Measurements from ENCODE around the gene PLPP7. TPM values are rescaled to one million over a fixed set of nuclear protein-coding genes. Genes with fewer than 3 reads are reported as not detected.

The PLPP7 gene
- total RNA-seq, 1 donor from 2014 or later = 1.1 TPM

DNA sequence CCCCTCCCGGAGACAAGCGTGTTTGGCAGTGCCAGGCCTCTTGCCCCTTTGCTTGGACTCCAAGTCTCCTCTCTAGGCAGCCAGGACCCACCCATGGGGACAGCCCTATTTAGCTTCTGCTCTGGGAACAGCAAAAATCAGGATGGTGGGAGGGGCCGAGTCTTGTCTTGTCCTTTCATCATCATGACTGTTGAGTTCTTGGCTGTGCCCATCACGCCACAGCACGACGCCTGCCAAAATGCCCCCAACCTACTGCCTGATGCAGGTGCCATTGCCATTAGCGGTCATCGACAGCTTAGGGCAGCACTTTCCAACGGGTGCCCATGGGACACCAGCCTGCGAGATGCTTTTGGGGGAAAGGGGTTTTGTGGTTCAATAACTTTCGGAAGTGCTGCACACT, 18.9 kb downstream of the PLPP7 start:
- H3K4me3 Mint-ChIP-seq = no peak overlapping the region
- peaks cover 14% of the 10 kb centered on the region for H3K27me3 Mint-ChIP-seq (ENCODE audit: low read depth)
- DNase-seq (ENCODE audit: low spot score in 2 of 2, unreplicated experiment in 2 of 2) = no peak
- H3K9me3 Mint-ChIP-seq = no peaks in the 10 kb centered on the region
- no peak overlapping the region for H3K27ac Mint-ChIP-seq
- H3K4me1 Mint-ChIP-seq = no peaks in the 10 kb centered on the region
- no peaks in the 10 kb centered on the region for H3K36me3 Mint-ChIP-seq
- TF ChIP-seq, protein P1, sequence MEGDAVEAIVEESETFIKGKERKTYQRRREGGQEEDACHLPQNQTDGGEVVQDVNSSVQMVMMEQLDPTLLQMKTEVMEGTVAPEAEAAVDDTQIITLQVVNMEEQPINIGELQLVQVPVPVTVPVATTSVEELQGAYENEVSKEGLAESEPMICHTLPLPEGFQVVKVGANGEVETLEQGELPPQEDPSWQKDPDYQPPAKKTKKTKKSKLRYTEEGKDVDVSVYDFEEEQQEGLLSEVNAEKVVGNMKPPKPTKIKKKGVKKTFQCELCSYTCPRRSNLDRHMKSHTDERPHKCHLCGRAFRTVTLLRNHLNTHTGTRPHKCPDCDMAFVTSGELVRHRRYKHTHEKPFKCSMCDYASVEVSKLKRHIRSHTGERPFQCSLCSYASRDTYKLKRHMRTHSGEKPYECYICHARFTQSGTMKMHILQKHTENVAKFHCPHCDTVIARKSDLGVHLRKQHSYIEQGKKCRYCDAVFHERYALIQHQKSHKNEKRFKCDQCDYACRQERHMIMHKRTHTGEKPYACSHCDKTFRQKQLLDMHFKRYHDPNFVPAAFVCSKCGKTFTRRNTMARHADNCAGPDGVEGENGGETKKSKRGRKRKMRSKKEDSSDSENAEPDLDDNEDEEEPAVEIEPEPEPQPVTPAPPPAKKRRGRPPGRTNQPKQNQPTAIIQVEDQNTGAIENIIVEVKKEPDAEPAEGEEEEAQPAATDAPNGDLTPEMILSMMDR (IDR thresholded peaks at IDR 0.05; ENCODE audit: unreplicated experiment) = no peak

DNA sequence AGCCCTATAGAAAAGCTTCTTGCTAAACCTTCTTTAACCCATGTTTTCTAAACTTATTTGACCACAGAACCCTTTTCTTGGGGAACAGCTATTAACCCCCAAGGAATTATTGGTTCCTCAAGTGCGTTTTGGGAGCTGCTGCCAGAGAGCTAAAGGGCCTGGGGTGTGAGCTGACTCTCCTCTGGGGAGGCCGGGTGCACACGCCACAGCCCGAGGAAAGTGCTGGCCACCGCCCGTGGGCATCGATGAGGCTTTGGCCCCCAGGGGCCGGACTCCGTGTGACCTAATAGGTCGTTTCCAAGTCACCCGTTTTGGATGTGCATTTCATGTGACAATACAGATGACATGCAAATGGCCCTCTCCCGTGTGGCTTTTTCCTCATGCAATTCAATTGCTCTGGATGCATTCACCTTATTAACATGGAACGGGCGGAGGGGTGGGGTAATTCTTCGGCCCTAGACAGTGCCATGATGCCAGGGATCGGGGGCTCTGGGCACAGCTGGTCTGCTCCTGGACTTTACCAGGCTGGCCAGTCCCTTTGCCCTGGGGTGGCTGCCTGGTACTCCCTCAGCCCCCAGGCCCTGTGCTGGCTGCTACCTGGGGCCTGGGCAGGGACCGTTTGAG, 19.5 kb downstream of the PLPP7 start:
- H3K36me3 Mint-ChIP-seq = no peaks in the 10 kb centered on the region

DNA sequence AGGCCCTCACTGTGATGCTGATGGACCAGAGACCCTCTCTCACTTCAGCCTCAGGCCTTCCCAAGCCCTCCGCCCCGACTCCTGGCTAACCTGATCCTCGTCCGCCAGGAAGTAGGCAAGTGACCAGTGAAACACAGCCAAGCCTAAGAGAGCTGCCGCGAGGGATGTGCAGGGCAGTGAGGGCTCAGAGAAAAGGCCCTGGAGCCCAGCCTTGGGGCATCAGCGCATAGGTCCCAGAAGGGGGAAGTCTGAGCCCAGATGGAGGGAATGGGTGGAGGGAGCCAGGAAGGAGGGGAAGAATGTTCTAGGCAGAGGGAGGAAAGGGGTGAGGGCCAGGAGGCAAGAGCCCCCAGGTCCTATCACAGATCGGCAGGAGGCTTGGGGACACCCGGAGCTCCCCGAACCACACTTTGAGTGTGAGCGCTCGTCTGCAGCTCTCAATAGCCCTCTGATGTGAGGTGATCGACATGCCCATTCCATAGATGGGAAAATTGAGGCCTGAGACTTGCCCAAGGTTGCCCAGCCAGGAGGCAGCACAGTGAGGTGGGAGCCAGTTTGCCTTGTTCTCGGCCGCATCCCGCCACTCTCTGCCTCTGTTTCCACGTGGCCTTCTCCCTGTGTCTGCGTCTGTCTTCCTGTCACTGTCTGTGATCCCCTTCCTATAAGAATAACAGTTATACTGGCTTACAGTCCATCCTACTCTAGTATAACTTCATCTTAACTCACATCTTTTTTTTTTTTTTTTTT, 20.2 kb downstream of the PLPP7 start:
- peaks cover 14% of the 10 kb centered on the region for H3K27me3 Mint-ChIP-seq (ENCODE audit: low read depth)
- H3K36me3 Mint-ChIP-seq = no peaks in the 10 kb centered on the region
- TF ChIP-seq, protein P1 (IDR thresholded peaks at IDR 0.05; ENCODE audit: unreplicated experiment) = no peak
- no peak for DNase-seq (ENCODE audit: low spot score in 2 of 2, unreplicated experiment in 2 of 2)
- H3K4me1 Mint-ChIP-seq = no peaks in the 10 kb centered on the region
- no peaks in the 10 kb centered on the region for H3K9me3 Mint-ChIP-seq
- no peak overlapping the region for H3K4me3 Mint-ChIP-seq
- no peak overlapping the region for H3K27ac Mint-ChIP-seq

More for the DNA sequence above, 19.5 kb downstream of the PLPP7 start:
- no peak overlapping the region for H3K4me3 Mint-ChIP-seq
- TF ChIP-seq, protein P1 (IDR thresholded peaks at IDR 0.05; ENCODE audit: unreplicated experiment) = no peak
- H3K9me3 Mint-ChIP-seq = no peaks in the 10 kb centered on the region
- H3K4me1 Mint-ChIP-seq = no peaks in the 10 kb centered on the region
- H3K27me3 Mint-ChIP-seq (ENCODE audit: low read depth) = peaks cover 14% of the 10 kb centered on the region
- H3K27ac Mint-ChIP-seq = no peak overlapping the region
- DNase-seq (ENCODE audit: low spot score in 2 of 2, unreplicated experiment in 2 of 2) = no peak

DNA sequence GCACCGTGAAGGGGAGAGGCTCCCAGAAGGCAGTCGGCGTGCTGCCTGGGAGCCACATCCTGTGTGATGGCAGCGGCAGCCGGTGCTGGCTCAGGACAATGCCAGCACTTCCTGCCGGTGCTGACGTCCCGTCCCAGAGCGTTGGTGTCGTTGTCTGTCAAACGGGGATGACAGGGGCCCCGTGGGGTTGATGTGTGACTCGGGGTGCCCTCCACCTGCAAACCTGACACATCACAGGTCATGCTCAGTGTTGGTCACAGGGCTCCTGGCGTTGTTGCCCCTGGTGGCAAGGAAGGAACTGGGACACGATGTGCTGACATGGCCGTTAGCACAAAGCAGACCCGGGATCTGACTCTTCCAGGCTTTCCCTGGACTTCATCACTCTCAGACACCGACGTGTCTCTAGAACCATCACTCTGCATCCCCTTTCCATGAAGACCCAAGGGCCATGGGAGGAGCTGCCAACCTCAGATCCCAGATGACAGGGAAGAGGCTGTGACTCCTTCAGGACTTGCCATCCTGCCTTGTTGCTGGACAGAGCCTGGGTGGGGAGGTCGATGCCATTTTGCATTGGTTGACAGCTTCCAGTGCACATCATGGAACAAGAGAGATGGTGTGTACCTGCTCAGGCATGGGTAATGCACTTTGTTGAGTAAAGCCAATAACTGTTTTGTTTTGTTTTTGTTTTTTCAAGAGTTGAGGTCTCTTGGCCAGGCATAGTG, 21.5 kb downstream of the PLPP7 start:
- peaks cover 10% of the 10 kb centered on the region for H3K27me3 Mint-ChIP-seq (ENCODE audit: low read depth)
- H3K36me3 Mint-ChIP-seq = no peaks in the 10 kb centered on the region
- no peak overlapping the region for H3K4me3 Mint-ChIP-seq
- TF ChIP-seq, protein P1 (IDR thresholded peaks at IDR 0.05; ENCODE audit: unreplicated experiment) = no peak
- H3K9me3 Mint-ChIP-seq = no peaks in the 10 kb centered on the region
- no peak overlapping the region for H3K27ac Mint-ChIP-seq
- no peak for DNase-seq (ENCODE audit: low spot score in 2 of 2, unreplicated experiment in 2 of 2)
- H3K4me1 Mint-ChIP-seq = no peaks in the 10 kb centered on the region

DNA sequence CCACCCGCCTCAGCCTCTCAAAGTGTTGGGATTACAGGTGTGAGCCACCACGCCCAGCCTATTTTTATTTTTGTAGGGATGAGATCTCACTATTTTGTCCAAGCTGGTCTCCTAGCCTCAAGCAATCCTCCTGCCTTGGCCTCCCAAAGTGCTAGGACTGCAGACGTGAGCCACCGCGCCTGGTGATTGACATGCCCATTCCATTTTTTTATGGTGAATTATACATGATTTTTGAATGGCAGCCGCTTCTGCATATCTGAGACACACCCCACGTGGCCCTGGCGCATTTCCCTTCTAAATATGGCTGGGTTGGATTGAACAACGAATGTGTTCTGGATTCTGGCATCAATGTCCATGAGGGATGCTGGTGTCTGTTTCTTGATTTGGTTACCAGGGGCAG, 22.7 kb downstream of the PLPP7 start:
- Mint-ChIP-seq H3K27me3 (ENCODE audit: low read depth) (peaks cover 10% of the 10 kb centered on the region), H3K36me3 (no peaks in the 10 kb centered on the region), H3K4me1 (no peaks in the 10 kb centered on the region), H3K4me3 (no peak overlapping the region), H3K9me3 (no peaks in the 10 kb centered on the region), H3K27ac (no peak overlapping the region)
- no peak for DNase-seq (ENCODE audit: low spot score in 2 of 2, unreplicated experiment in 2 of 2)
- TF ChIP-seq, protein P1 (IDR thresholded peaks at IDR 0.05; ENCODE audit: unreplicated experiment) = no peak

Measured in mesothelial cell of epicardium (in vitro differentiated cells).